Measurements from ENCODE around the gene BCL7B. TPM values are rescaled to one million over a fixed set of nuclear protein-coding genes. Genes with fewer than 3 reads are reported as not detected.

BCL7B gene
- total RNA-seq, 1 experiment from 2014 or later: 50.4 TPM

DNA sequence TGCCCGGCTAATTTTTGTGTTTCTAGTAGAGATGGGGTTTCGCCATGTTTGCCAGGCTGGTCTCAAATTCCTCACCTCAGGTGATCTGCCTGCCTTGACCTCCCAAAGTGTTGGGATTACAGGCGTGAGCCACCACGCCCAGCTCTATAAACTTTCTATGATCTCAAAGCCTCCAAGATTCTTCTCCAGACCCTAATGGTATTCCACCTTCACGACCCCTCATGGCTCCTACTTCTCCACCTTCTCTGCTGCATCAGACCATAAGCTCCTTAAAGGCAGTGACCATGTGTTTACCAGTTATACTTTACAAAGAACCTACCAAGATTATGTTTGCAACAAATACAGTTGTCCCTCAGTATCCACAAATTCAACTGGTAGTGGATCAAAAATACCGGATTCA is 25.3 kb downstream of the BCL7B start:
- no peaks in the 10 kb centered on the region for H3K79me2 ChIP-seq (ENCODE audit: insufficient read depth, low read length)
- intact Hi-C loops (cut with micrococcal nuclease): no loop called here
- peaks cover 0 to 4% of the 10 kb centered on the region in 2 experiments; a peak in 1 of 4 replicates for H3K4me1 ChIP-seq (ENCODE audit: control insufficient read depth in 1 of 2, insufficient read depth in 2 of 2, low read length in 2 of 2)
- TF ChIP-seq POLR2AphosphoS5 (IDR thresholded peaks at IDR 0.05; ENCODE audit: low read depth, low read length) (no peak), EGR1 (IDR thresholded peaks at IDR 0.05; ENCODE audit: low read depth) (no peak), FOSL1 (IDR thresholded peaks at IDR 0.05; ENCODE audit: low read depth) (no peak), EZH2phosphoT487 (IDR thresholded peaks at IDR 0.05; ENCODE audit: borderline replicate concordance) (no peak), EZH2 (IDR thresholded peaks at IDR 0.05) (no peak), SIN3A (IDR thresholded peaks at IDR 0.05; ENCODE audit: low read depth) (no peak)
- TF ChIP-seq, protein P1, sequence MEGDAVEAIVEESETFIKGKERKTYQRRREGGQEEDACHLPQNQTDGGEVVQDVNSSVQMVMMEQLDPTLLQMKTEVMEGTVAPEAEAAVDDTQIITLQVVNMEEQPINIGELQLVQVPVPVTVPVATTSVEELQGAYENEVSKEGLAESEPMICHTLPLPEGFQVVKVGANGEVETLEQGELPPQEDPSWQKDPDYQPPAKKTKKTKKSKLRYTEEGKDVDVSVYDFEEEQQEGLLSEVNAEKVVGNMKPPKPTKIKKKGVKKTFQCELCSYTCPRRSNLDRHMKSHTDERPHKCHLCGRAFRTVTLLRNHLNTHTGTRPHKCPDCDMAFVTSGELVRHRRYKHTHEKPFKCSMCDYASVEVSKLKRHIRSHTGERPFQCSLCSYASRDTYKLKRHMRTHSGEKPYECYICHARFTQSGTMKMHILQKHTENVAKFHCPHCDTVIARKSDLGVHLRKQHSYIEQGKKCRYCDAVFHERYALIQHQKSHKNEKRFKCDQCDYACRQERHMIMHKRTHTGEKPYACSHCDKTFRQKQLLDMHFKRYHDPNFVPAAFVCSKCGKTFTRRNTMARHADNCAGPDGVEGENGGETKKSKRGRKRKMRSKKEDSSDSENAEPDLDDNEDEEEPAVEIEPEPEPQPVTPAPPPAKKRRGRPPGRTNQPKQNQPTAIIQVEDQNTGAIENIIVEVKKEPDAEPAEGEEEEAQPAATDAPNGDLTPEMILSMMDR (IDR thresholded peaks at IDR 0.05 in 2 of 3, conservative IDR thresholded peaks at IDR 0.05 in 1 of 3; ENCODE audit: borderline replicate concordance in 1 of 3, insufficient read depth in 1 of 3, low read depth in 2 of 3, low read length in 2 of 3): no peak
- TF ChIP-seq, protein P2, sequence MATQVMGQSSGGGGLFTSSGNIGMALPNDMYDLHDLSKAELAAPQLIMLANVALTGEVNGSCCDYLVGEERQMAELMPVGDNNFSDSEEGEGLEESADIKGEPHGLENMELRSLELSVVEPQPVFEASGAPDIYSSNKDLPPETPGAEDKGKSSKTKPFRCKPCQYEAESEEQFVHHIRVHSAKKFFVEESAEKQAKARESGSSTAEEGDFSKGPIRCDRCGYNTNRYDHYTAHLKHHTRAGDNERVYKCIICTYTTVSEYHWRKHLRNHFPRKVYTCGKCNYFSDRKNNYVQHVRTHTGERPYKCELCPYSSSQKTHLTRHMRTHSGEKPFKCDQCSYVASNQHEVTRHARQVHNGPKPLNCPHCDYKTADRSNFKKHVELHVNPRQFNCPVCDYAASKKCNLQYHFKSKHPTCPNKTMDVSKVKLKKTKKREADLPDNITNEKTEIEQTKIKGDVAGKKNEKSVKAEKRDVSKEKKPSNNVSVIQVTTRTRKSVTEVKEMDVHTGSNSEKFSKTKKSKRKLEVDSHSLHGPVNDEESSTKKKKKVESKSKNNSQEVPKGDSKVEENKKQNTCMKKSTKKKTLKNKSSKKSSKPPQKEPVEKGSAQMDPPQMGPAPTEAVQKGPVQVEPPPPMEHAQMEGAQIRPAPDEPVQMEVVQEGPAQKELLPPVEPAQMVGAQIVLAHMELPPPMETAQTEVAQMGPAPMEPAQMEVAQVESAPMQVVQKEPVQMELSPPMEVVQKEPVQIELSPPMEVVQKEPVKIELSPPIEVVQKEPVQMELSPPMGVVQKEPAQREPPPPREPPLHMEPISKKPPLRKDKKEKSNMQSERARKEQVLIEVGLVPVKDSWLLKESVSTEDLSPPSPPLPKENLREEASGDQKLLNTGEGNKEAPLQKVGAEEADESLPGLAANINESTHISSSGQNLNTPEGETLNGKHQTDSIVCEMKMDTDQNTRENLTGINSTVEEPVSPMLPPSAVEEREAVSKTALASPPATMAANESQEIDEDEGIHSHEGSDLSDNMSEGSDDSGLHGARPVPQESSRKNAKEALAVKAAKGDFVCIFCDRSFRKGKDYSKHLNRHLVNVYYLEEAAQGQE (IDR thresholded peaks at IDR 0.05; ENCODE audit: low read depth): no peak
- TF ChIP-seq, protein P3, sequence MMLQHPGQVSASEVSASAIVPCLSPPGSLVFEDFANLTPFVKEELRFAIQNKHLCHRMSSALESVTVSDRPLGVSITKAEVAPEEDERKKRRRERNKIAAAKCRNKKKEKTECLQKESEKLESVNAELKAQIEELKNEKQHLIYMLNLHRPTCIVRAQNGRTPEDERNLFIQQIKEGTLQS (IDR thresholded peaks at IDR 0.05): no peak
- BruUV-seq (replicated peaks): no TSS peak
- H3K9me3 ChIP-seq (ENCODE audit: control insufficient read depth in 1 of 2, insufficient read depth in 1 of 2, low read depth in 1 of 2, low read length in 2 of 2): no peaks in the 10 kb centered on the region
- ChIA-PET CTCF (no interaction called here), RAD21 (ENCODE audit: low non-redundant PET in 1 of 2, low total read pairs in 2 of 2, uncharacterized antibody in 2 of 2, unreplicated experiment in 2 of 2) (no interaction called here), POLR2A (no interaction called here)
- H3K27me3 ChIP-seq (ENCODE audit: insufficient read depth, low read length): no peaks in the 10 kb centered on the region
- H3K9ac ChIP-seq (ENCODE audit: low read length): no peak overlapping the region
- no peak overlapping the region for H2AFZ ChIP-seq (ENCODE audit: low read depth, low read length, poor library complexity, severe bottlenecking)
- H3K36me3 ChIP-seq (ENCODE audit: control insufficient read depth in 1 of 2, insufficient read depth in 2 of 2, low read length in 2 of 2): peaks cover 13% of the 10 kb centered on the region in 2 experiments; a peak in 2 of 4 replicates
- no peaks in the 10 kb centered on the region for H4K20me1 ChIP-seq (ENCODE audit: insufficient read depth)
- H3K9me2 ChIP-seq (ENCODE audit: insufficient read depth): no peaks in the 10 kb centered on the region
- H3K4me3 ChIP-seq (replicated peaks in 1 of 2; ENCODE audit: low read depth in 1 of 2, low read length in 2 of 2): no peak overlapping the region
- H3K27ac ChIP-seq (ENCODE audit: low read depth, low read length): no peak overlapping the region
- ATAC-seq: no peak
- no peak for DNase-seq (ENCODE audit: low read depth, low spot score)
- H3K4me2 ChIP-seq (ENCODE audit: low read length): no peak overlapping the region
